MM.1S (cell line): Measurements from ENCODE around the gene SMARCD3.

ENCODE experiments used
- EZH2 ChIP-seq: fragments of 300-600 bp; sonication (generic); optimal IDR thresholded peaks from 2 replicates; pipeline ENCODE3; 2017; ENCODE audit warnings: low read depth, mild to moderate bottlenecking, antibody characterized with exemption, low read length, mixed read lengths
- EZH2phosphoT487 ChIP-seq: fragments of 300-600 bp; sonication (generic); IDR thresholded peaks from 2 replicates; pipeline ENCODE4 v1.6.1; 2018; ENCODE audit warnings: antibody characterized with exemption, low read length
- TF ChIP-seq, protein P1 (sequence below): fragments of 300-600 bp; sonication (generic); IDR thresholded peaks from 2 replicates; pipeline ENCODE4 v1.5.1; 2016; ENCODE audit warnings: antibody characterized with exemption, low read length, mixed read lengths

DNA sequence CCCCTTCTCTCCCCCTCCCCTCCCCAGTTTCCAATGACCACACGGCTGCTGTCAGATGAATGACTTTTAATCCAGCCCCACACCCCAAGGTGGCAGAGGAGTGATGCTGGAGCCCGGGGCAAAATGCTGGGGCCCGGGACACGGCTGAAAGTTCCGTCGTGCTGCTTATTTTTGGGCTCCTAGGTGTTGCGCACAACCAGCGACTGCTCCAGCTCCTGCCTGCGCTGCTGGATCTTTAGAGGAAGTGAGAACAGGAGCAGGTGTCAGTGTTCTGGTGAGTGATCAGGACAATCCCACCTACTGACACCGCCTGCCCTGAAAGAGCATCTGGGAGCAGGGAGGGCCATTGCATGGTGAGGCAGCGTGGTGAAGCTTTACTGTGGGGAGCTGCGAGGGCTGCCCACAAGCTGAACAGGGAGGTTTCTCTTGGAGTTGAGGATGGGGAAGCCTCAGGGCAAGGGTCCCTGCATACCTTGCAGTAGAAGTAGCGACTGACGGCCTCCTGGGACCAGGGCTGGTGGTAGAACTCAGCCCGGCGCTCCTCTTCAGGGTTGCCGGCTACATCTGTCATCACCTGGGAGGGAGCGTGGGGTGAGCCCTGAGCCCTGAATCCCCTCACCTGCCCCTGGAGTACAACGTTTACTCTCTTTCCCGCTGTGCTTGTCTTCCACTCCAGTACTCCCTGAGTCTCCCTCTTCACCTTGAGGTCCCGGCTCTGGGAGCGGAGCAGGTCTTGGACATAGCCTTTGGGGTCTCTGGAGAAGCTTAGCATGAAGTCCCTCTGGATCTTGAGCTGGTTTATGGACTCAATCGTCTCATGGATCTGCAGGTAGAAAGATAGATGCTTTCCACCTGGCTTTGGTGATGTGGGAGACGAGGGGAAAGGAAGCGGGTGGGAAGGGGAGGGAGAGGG is 9.3 kb downstream of the SMARCD3 start:
- TF ChIP-seq, protein P1, sequence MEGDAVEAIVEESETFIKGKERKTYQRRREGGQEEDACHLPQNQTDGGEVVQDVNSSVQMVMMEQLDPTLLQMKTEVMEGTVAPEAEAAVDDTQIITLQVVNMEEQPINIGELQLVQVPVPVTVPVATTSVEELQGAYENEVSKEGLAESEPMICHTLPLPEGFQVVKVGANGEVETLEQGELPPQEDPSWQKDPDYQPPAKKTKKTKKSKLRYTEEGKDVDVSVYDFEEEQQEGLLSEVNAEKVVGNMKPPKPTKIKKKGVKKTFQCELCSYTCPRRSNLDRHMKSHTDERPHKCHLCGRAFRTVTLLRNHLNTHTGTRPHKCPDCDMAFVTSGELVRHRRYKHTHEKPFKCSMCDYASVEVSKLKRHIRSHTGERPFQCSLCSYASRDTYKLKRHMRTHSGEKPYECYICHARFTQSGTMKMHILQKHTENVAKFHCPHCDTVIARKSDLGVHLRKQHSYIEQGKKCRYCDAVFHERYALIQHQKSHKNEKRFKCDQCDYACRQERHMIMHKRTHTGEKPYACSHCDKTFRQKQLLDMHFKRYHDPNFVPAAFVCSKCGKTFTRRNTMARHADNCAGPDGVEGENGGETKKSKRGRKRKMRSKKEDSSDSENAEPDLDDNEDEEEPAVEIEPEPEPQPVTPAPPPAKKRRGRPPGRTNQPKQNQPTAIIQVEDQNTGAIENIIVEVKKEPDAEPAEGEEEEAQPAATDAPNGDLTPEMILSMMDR, result no peak
- TF ChIP-seq EZH2, result no peak
- TF ChIP-seq EZH2phosphoT487, result no peak
